NB4 (cell line): ENCODE results near the gene NCOA4.

Experiments
- DNase-seq: peaks from one replicate; pipeline ENCODE4 v3.0.0; 2010; ENCODE audit warnings: low read depth
- H3K4me3 ChIP-seq: one replicate; pipeline ENCODE4 v1.5.1; 2011; ENCODE audit warnings: mild to moderate bottlenecking, low read depth, low read length, moderate library complexity
- MYC ChIP-seq: IDR thresholded peaks from 2 replicates; pipeline ENCODE4 v1.6.1; 2011; ENCODE audit warnings: low read depth, low read length
- POLR2A ChIP-seq: IDR thresholded peaks from 2 replicates; pipeline ENCODE4 v1.6.1; 2011; ENCODE audit warnings: mild to moderate bottlenecking; ENCODE audit not compliant: insufficient read length; ENCODE audit errors: extremely low read depth
- TF ChIP-seq, protein P1 (sequence below): IDR thresholded peaks from 2 replicates; pipeline ENCODE4 v1.6.1; 2011; ENCODE audit warnings: low read depth, low read length
- TF ChIP-seq, protein P2 (sequence below): IDR thresholded peaks from one replicate; pipeline ENCODE4 v1.5.1; 2012; ENCODE audit warnings: low read depth, low read length

NCOA4 gene

DNA sequence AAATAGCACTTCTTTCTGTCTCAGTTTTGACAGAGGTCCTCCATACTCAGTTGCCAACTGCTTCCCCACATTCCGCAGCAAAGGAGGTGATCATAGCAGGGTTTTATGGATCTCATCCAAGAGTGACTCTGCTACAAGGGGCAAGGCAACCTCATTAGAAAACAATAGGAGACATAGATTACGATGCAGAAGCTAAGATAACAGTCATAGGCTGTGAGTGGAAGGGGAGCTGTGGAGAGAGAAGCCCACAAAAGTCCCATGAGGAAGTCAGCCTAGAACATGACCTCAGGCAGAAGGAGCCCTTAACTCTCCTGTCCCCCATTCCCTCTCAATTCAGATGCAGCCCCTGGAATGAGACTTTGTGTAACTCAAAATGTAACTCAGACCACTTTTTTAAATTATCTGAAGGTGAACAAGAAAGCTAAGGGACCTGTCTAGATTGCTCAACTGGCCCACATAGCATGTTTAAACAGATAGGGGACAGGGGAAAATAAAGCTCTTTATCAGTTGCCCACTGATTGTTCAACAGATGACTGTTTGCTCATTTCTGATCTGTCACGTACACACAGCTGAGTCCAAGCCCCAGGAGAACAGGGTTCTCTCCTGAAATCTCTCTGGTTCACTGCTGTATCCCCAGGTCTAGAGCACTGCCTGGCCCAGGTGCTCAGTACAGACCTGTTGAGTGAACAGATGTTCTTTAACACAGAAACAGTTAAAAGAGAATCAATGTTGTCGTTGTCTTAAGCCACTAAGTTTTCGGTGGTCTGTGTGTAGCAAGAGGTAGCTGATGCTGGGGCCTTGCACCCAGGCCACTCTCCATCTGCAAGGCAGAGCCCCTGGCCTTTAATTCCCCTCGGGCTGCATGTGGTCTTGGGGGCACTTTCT lies 1.5 kb upstream of the NCOA4 start:
- TF ChIP-seq, protein P1, sequence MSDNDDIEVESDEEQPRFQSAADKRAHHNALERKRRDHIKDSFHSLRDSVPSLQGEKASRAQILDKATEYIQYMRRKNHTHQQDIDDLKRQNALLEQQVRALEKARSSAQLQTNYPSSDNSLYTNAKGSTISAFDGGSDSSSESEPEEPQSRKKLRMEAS = 0 out of 2 replicates have a peak, but pooled peaks have one; percentile 12
- TF ChIP-seq, protein P2, sequence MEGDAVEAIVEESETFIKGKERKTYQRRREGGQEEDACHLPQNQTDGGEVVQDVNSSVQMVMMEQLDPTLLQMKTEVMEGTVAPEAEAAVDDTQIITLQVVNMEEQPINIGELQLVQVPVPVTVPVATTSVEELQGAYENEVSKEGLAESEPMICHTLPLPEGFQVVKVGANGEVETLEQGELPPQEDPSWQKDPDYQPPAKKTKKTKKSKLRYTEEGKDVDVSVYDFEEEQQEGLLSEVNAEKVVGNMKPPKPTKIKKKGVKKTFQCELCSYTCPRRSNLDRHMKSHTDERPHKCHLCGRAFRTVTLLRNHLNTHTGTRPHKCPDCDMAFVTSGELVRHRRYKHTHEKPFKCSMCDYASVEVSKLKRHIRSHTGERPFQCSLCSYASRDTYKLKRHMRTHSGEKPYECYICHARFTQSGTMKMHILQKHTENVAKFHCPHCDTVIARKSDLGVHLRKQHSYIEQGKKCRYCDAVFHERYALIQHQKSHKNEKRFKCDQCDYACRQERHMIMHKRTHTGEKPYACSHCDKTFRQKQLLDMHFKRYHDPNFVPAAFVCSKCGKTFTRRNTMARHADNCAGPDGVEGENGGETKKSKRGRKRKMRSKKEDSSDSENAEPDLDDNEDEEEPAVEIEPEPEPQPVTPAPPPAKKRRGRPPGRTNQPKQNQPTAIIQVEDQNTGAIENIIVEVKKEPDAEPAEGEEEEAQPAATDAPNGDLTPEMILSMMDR = no peak
- peak; percentile 63 for DNase-seq

DNA sequence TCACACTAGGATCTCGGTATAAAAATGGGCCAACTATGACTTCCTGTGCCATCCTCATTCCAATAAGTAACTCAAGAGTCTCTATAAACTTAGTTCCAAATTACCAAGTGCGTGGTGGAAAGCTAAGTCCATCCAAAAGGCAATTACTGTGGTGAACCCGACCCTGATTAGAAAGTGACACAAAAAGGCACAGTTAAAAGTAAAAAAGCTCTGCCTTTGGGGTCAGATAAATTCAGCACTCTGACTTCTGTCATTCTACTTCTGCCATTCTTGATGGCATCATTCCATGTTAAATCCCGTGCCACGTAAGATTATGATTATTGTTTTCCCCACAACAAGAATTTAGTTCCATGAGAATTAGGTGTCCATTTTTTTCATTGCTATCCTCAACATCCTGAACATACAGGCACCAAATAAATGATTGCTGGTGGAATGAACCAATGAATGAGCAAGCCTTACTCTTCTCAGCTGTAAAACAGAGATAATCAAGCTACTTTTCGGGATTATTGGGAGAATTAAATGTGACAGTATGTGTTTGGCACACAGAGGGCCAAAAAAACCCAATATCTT lies 877 bp downstream of the NCOA4 start:
- TF ChIP-seq, protein P2 = no peak

More for the DNA sequence above, 1.5 kb upstream of the NCOA4 start:
- H3K4me3 ChIP-seq = no peak overlapping the region

DNA sequence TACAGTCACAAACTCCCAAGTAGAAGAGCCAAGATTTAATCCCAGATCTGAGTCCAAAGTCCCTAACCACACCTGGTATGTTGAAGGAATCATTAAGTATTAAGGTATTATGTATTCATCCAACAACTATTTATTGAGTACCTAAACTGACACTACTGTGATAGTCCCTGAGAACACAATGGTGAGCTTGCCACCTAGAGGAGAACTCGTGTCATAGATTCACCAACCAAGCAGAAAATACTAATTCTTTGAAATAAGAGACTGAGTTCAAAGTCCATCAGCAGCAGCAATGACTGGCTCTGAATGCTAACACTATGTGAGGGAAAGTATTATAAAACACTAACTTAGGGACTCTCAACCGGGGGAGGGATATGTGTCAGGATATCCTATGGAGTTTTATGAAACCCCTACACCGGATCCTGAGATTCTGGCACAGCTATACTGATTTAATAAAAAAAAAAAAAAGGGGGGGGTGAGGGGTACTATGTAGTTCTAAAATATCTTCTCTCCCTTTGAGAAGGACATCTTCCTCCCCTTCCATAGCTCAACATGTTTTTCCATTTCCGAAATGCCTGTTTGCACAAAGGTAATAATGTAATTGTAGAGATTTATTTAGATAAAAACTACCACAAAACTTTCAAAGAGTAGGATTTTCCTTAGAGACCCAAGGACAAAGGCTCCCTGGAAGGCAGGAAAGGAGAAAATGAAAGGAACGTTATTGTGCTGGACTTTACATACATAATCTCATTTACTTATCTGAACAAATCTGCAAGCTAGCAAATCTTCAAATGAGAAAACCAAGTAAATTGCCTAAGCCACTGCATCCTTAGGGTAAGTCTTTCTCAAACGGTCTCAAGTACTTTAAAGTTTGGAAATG lies 1.6 kb downstream of the NCOA4 start:
- peak overlapping the region; percentile 97 for H3K4me3 ChIP-seq
- TF ChIP-seq POLR2A (no peak), MYC (peak; percentile 32; the same call in 1 of the 2 replicates)
- TF ChIP-seq, protein P1 = peak; percentile 58
- TF ChIP-seq, protein P2 = peak; percentile 69
- DNase-seq = peak; percentile 81

More for the DNA sequence above, 877 bp downstream of the NCOA4 start:
- H3K4me3 ChIP-seq = peak overlapping the region; percentile 97
- DNase-seq = no peak

DNA sequence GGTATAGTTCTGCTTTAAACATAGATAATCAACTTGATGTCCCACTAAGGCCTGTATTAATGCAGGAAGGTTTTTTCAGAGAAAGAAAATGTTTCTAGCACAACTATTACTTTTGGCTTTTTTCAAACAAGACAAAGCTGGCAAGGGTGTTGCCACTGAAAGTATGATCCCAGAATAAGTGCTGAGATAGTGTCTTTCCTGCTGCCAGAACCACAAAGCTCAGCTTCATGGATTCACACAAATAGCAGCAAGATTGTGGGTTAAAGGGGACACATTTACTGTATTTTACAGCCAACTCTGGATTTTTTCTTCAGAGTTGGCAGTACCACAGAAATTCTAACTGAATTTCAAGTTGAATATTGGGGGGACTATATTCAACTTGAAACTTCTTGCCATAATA lies 4.3 kb downstream of the NCOA4 start:
- TF ChIP-seq MYC = no peak
- TF ChIP-seq POLR2A = no peak
- TF ChIP-seq, protein P2 = no peak
- TF ChIP-seq, protein P1 = no peak
- H3K4me3 ChIP-seq = peak overlapping the region; percentile 8
- DNase-seq = no peak

DNA sequence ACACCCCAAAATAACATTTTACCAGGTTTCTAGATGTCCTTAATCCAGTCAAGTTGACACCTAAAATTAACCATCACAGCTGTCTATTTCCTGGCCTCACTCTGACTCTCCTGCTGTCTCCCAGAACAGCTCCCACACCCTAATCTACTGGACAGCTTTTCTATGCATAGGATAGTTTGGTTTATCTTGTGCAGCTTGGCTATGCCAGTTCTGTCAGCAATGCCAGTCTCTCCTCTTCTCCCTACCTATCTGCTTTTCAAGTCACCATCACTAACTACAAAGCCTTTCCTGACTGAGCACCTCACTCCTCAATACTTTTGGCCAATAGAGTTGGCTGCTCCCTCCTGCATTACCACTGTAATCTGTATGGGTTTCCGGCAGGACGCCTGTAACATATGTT lies 5.0 kb downstream of the NCOA4 start:
- DNase-seq = no peak
- peak overlapping the region; percentile 6 for H3K4me3 ChIP-seq
- TF ChIP-seq, protein P2 = no peak
- TF ChIP-seq POLR2A = no peak
- TF ChIP-seq MYC = no peak
- TF ChIP-seq, protein P1 = no peak
